Measurements from ENCODE around the gene FARS2.

DNA sequence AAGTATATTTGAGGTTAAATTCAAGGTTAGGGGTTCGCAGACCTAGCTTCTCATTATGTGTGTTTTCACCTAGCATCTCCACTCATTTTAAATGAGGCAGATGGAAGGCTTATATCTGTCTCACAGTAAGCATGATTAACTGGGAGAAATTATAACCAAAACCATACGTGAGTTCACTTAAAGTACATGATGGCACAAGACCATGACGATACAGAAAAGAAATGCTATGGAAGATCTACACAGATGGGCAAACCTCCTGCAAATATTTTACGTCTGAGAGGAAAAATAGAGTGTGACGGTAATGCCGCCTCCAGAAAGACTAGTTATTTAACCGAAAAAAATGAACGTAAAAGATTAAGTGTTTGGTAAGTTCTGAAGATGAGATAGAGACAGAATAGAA lies 337.8 kb downstream of the FARS2 start:
- TF ChIP-seq, protein P1, sequence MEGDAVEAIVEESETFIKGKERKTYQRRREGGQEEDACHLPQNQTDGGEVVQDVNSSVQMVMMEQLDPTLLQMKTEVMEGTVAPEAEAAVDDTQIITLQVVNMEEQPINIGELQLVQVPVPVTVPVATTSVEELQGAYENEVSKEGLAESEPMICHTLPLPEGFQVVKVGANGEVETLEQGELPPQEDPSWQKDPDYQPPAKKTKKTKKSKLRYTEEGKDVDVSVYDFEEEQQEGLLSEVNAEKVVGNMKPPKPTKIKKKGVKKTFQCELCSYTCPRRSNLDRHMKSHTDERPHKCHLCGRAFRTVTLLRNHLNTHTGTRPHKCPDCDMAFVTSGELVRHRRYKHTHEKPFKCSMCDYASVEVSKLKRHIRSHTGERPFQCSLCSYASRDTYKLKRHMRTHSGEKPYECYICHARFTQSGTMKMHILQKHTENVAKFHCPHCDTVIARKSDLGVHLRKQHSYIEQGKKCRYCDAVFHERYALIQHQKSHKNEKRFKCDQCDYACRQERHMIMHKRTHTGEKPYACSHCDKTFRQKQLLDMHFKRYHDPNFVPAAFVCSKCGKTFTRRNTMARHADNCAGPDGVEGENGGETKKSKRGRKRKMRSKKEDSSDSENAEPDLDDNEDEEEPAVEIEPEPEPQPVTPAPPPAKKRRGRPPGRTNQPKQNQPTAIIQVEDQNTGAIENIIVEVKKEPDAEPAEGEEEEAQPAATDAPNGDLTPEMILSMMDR (IDR thresholded peaks at IDR 0.05; ENCODE audit: poor library complexity) = no peak
- no peak for TF ChIP-seq EZH2phosphoT487 (IDR thresholded peaks at IDR 0.05; ENCODE audit: low read depth, severe bottlenecking, unreplicated experiment)
- no peak for TF ChIP-seq EZH2 (IDR thresholded peaks at IDR 0.05; ENCODE audit: borderline replicate concordance)

All from hepatocyte (in vitro differentiated cells).